Tibial artery (tissue), 4 donors: ENCODE data around the gene EYS.

Experiments
- DNase-seq, 2 donors: peaks; one replicate each; pipeline ENCODE4 v3.0.0-alpha.2; 2019
- H3K27ac ChIP-seq, 2 donors: fragments of 200-600 bp; sonication (generic) in 1 of 2; 1 replicate in 1 of 2; 2 replicates in 1 of 2; pipeline ENCODE4 v1.5.1; 2018 to 2019; ENCODE audit warnings: mild to moderate bottlenecking in 1 of 2
- H3K27me3 ChIP-seq, 2 donors: fragments of 200-600 bp; sonication (generic) in 1 of 2; one replicate each; pipeline versions ENCODE4 v1.5.1 to v1.6.0; 2016 to 2019
- H3K36me3 ChIP-seq, 3 donors: fragments of 200-600 bp; sonication (generic) in 2 of 3; one replicate each; pipeline ENCODE4 v1.5.1; 2016 to 2019; ENCODE audit warnings: mild to moderate bottlenecking in 2 of 3
- H3K4me1 ChIP-seq, 4 donors: fragments of 200-600 bp; sonication (generic) in 2 of 4; 1 replicate in 3 of 4; 2 replicates in 1 of 4; pipeline ENCODE4 v1.5.1; 2016 to 2019
- H3K4me3 ChIP-seq, 2 donors: fragments of 200-600 bp; sonication (generic) in 1 of 2; 1 replicate in 1 of 2; 2 replicates in 1 of 2; pipeline ENCODE4 v1.5.1; 2018 to 2019; ENCODE audit warnings: mild to moderate bottlenecking in 2 of 2
- H3K9me3 ChIP-seq, 3 donors: fragments of 200-600 bp; sonication (generic) in 1 of 3; one replicate each; pipeline ENCODE4 v1.5.1; 2016 to 2019
- intact Hi-C: fragments of 100-400 bp; cut with DNase I; formaldehyde crosslinking; loops from one replicate; pipeline ENCODE4 v1.15.0; 2023; ENCODE audit warnings: low total_unique reads
- TF ChIP-seq, protein P1 (sequence below), 2 experiments: fragments of 200-600 bp in 1 of 2; fragments of 450-650 bp in 1 of 2; IDR thresholded peaks; one replicate each; pipeline ENCODE4 v1.5.1; 2017 to 2019; ENCODE audit warnings: antibody characterized with exemption in 2 of 2, mild to moderate bottlenecking in 1 of 2, moderate library complexity in 1 of 2

The EYS gene

GRCh38 chr6:63677282-63677681 is 2029.7 kb downstream of the EYS start:
- Histone ChIP-seq H3K4me1 (peaks cover 0 to 43% (median 17%) of the 10 kb centered on the region in 4 donors), H3K4me3 (no peak overlapping the region), H3K9me3 (no peaks in the 10 kb centered on the region), H3K36me3 (no peaks in the 10 kb centered on the region), H3K27ac (no peak overlapping the region), H3K27me3 (no peaks in the 10 kb centered on the region)
- intact Hi-C loops: no loop called here
- no peak for DNase-seq
- TF ChIP-seq, protein P1, sequence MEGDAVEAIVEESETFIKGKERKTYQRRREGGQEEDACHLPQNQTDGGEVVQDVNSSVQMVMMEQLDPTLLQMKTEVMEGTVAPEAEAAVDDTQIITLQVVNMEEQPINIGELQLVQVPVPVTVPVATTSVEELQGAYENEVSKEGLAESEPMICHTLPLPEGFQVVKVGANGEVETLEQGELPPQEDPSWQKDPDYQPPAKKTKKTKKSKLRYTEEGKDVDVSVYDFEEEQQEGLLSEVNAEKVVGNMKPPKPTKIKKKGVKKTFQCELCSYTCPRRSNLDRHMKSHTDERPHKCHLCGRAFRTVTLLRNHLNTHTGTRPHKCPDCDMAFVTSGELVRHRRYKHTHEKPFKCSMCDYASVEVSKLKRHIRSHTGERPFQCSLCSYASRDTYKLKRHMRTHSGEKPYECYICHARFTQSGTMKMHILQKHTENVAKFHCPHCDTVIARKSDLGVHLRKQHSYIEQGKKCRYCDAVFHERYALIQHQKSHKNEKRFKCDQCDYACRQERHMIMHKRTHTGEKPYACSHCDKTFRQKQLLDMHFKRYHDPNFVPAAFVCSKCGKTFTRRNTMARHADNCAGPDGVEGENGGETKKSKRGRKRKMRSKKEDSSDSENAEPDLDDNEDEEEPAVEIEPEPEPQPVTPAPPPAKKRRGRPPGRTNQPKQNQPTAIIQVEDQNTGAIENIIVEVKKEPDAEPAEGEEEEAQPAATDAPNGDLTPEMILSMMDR (IDR thresholded peaks at IDR 0.05): no peak

GRCh38 chr6:63676412-63677114 is 2030.5 kb downstream of the EYS start:
- H3K27me3 ChIP-seq: no peaks in the 10 kb centered on the region
- no peaks in the 10 kb centered on the region for H3K36me3 ChIP-seq
- intact Hi-C loops: no loop called here
- TF ChIP-seq, protein P1 (IDR thresholded peaks at IDR 0.05): no peak
- H3K9me3 ChIP-seq: no peaks in the 10 kb centered on the region
- H3K27ac ChIP-seq: no peak overlapping the region
- DNase-seq: no peak
- peaks cover 0 to 36% (median 17%) of the 10 kb centered on the region in 4 donors for H3K4me1 ChIP-seq
- no peak overlapping the region for H3K4me3 ChIP-seq

DNA sequence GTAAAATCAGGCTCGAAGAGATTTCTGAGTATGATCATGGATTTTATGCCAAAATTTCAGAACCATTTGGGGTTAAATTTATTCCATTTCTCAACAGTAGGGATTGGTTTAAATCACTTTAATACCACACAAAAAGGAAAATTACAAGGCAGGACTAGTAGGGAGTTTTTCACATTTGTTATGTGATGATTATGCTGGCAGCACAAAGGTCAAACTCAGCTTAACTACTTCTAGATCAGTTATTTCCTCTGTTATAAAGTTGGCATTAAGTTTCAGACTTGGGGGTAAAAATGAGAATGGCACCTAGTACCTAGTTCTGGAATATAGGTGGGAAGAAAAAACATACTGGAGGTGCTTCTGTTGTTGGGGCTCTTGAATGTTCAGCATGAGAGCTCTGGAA is 2031.9 kb downstream of the EYS start:
- Histone ChIP-seq H3K27me3 (no peaks in the 10 kb centered on the region), H3K9me3 (no peaks in the 10 kb centered on the region), H3K4me3 (no peak overlapping the region), H3K27ac (no peak overlapping the region), H3K4me1 (peaks cover 0 to 35% (median 14%) of the 10 kb centered on the region in 4 donors), H3K36me3 (no peaks in the 10 kb centered on the region)
- DNase-seq: no peak
- TF ChIP-seq, protein P1 (IDR thresholded peaks at IDR 0.05): no peak
- intact Hi-C loops: no loop called here

DNA sequence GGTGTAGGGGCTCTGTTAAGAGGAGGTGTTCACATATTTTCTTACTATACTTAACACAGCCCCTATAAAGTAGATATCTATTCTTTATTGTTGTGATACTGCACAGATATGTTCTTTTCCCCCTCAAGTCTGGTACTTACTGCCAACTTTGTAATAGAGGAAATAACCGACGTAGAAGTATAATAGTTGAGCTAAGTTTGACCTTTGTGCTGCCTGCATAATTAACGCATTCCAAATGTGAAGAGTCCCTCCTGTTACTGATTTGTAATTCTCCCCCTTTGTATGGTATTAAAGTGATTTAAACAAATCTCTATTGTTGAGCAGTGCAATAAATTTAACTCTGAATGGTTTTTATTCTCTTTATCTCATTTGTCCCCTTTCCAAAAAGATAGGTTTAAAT is 2032.4 kb downstream of the EYS start:
- intact Hi-C loops: no loop called here
- H3K4me1 ChIP-seq: peaks cover 0 to 35% (median 14%) of the 10 kb centered on the region in 4 donors
- H3K36me3 ChIP-seq: no peaks in the 10 kb centered on the region
- no peak overlapping the region for H3K27ac ChIP-seq
- H3K4me3 ChIP-seq: no peak overlapping the region
- no peaks in the 10 kb centered on the region for H3K27me3 ChIP-seq
- TF ChIP-seq, protein P1 (IDR thresholded peaks at IDR 0.05): no peak
- no peak for DNase-seq
- no peaks in the 10 kb centered on the region for H3K9me3 ChIP-seq

DNA sequence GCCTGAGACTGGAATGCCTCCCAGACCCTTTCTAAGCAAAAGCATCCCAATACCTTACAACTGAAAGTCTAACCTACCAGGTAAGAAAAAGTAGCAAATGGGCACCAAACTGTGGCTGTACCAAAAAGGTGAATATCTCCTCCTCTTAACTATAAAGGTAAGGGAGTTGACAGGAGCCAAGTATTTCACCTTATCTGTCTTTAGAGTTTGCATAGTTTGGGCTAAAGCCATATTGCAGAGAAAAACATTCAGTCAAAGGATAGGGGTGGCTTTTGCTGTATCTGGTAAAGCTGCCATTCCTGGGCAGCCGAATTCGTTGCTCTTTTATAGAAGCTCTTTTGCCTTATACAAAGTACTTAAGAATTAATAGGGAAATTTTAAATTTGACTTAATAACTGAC is 2033.3 kb downstream of the EYS start:
- no peak for DNase-seq
- H3K27ac ChIP-seq: no peak overlapping the region
- H3K36me3 ChIP-seq: no peaks in the 10 kb centered on the region
- no peaks in the 10 kb centered on the region for H3K9me3 ChIP-seq
- TF ChIP-seq, protein P1 (IDR thresholded peaks at IDR 0.05): no peak
- peaks cover 0 to 44% (median 14%) of the 10 kb centered on the region in 4 donors for H3K4me1 ChIP-seq
- intact Hi-C loops: no loop called here
- H3K27me3 ChIP-seq: no peaks in the 10 kb centered on the region
- no peak overlapping the region for H3K4me3 ChIP-seq
